ENCODE data around the gene MRPL57. TPM values are rescaled to one million over a fixed set of nuclear protein-coding genes. Genes with fewer than 3 reads are reported as not detected.
A peak's percentile ranks its signal among the peaks of the same experiment; 100 is the strongest.
"Not testable (repeated sequence)": the region's sequence is repeated elsewhere in the genome, so short reads cannot be mapped to it uniquely, and the experiment has no call there.

The MRPL57 gene
- total RNA-seq = 9.8 TPM

DNA sequence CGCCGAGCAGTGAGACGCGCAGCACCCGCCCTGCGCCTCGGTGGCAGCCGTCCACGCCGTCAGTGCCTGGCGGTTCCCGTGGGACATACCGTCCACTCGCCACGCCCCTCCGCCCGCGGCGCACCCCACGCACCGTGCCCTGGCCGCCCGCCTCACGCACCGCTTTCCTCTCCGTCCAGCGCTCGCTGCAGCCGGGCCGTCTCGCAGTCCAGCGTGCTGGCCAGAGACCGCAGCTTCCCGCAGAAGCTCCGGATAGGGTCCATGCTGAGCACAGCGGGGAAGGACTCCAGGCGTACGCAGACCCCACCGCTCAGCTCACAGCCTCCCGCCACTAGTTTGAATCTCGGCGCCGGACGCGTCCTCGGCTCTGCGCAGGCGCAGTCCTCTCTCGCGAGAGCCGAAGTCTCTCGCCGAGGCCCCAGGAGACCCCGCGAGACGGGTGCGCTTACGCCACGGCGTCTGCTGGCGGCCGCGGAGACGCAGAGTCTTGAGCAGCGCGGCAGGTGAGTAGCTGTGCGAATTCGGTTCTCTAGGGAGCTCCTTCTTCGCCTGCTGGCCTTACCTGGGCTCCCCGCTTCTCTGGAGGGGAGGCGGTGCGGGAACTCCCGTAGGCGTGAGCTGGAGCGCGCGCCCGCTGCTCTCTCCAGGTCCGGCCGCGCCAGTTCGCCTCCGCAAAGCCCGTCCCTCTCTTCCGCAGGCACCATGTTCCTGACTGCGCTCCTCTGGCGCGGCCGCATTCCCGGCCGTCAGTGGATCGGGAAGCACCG lies at the start of gene MRPL57, which contains the start of gene SKA3:
Gene MRPL57, plus strand, starts transcription at position 444 of the 767 bp plus-strand sequence. Its CDS starts 259 bp downstream, at position 703.
Gene SKA3, minus strand, starts transcription at position 338 of the 767 bp plus-strand sequence. Its CDS starts 75 bp downstream, at position 263.
- Histone ChIP-seq H3K9me3 (ENCODE audit: low read depth, low read length) (no peaks in the 10 kb centered on the region), H3K4me3 (ENCODE audit: low read length) (peak within 1 kb of the TSS; percentile 92), H3K27me3 (ENCODE audit: insufficient read depth, low read length) (no peaks in the 10 kb centered on the region), H3K4me1 (ENCODE audit: insufficient read depth, low read length) (peaks cover 18% of the 10 kb centered on the region)

DNA sequence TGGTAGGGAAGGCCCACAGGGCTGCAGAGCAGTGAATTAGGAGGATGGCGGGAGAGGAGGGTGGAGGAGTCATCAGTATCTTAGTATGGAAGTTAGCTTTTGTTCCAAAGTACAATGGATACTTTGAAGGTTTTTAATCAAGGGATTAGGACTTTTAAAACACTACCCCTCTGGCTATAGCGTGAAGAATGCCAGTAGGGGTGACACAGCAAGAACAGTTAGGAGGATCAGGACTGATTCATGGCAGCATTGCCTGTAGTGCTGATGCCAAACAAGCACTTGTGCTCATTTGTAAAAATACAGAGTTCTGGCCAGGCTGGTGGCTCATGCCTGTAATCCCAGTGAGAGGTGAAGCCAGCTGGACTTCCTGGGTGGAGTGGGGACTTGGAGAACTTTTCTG lies 46.3 kb upstream of the MRPL57 start:
- no peaks in the 10 kb centered on the region for H3K27me3 ChIP-seq (ENCODE audit: insufficient read depth, low read length)
- no peak overlapping the region for H3K4me3 ChIP-seq (ENCODE audit: low read length)
- H3K9me3 ChIP-seq (ENCODE audit: low read depth, low read length) = no peaks in the 10 kb centered on the region
- no peaks in the 10 kb centered on the region for H3K4me1 ChIP-seq (ENCODE audit: insufficient read depth, low read length)

DNA sequence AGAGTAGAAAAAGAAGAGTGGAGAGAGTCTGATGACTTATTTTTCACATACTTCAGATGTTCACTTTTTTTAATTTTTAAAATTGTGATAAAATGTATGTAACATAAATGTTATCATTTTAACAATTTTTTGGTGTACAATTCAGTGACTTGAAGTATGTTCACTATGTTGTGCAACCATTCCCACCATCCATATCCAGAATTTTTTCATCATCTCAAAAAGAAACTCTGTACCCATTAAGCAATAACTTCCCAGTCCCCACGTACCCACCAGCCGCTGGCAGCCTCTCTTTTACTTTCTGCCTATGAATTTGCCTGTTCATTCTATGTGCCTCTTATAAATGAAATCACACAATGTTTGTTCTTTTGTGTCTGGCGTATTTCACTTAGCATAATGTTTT lies 43.4 kb upstream of the MRPL57 start:
- no peaks in the 10 kb centered on the region for H3K9me3 ChIP-seq (ENCODE audit: low read depth, low read length)
- H3K27me3 ChIP-seq (ENCODE audit: insufficient read depth, low read length) = no peaks in the 10 kb centered on the region
- no peaks in the 10 kb centered on the region for H3K4me1 ChIP-seq (ENCODE audit: insufficient read depth, low read length)
- H3K4me3 ChIP-seq (ENCODE audit: low read length) = no peak overlapping the region

DNA sequence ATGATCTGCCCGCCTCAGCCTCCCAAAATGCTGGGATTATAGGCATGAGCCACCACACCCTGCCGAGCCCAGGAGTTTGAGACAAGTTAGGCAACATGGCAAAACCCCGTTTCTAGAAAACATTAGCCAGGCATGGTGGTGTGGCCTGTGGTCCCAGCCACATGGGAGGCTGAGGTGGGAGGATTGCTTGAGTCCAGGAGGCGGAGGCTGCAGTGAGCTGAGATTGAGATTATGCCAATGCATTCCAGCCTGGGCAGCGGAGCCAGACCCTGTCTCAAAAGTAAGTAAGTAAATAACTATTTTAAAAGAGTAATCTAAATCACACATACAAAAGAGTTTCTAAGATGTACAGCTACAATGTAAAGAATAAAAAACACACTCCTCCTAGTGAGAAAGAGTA lies 42.0 kb upstream of the MRPL57 start:
- H3K4me1 ChIP-seq (ENCODE audit: insufficient read depth, low read length) = peaks cover 3% of the 10 kb centered on the region
- no peaks in the 10 kb centered on the region for H3K27me3 ChIP-seq (ENCODE audit: insufficient read depth, low read length)
- no peaks in the 10 kb centered on the region for H3K9me3 ChIP-seq (ENCODE audit: low read depth, low read length)
- H3K4me3 ChIP-seq (ENCODE audit: low read length) = no peak overlapping the region

DNA sequence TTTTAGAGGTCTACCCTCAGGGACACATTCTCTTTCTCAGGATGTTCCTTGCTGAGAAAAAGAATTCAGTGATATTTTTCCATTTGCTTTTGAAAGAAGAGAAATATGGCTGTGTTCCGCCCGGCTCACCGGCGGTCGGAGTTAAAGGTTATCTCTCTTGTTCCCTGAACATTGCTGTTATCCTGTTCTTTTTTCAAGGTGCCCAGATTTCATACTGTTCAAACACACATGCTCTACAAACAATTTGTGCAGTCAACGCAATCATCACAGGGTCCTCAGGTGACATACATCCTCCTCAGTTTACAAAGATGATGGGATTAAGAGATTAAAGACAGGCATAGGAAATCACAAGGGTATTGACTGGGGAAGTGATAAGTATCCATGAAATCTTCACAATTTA lies 40.6 kb upstream of the MRPL57 start:
- not testable (repeated sequence) for H3K27me3 ChIP-seq (ENCODE audit: insufficient read depth, low read length); H3K4me1 ChIP-seq (ENCODE audit: insufficient read depth, low read length); H3K4me3 ChIP-seq (ENCODE audit: low read length); H3K9me3 ChIP-seq (ENCODE audit: low read depth, low read length)

DNA sequence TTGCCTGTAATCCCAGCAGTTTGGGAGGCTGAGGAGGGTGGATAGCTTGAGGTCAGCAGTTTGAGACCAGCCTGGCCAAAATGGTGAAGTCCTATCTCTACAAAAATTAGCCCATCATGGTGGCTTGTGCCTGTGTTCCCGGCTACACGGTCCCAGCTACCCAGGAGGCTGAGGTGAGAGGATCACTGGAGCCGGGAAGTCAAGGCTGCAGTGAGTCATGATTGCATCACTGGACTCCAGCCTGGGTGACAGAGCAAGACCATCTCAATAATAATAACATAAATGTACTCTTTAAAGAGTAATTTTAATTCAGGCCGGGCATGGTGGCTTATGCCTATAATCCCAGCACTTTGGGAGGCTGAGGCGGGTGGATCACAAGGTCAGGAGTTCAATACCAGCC lies 38.8 kb upstream of the MRPL57 start:
- peaks cover 23% of the 10 kb centered on the region for H3K4me1 ChIP-seq (ENCODE audit: insufficient read depth, low read length)

DNA sequence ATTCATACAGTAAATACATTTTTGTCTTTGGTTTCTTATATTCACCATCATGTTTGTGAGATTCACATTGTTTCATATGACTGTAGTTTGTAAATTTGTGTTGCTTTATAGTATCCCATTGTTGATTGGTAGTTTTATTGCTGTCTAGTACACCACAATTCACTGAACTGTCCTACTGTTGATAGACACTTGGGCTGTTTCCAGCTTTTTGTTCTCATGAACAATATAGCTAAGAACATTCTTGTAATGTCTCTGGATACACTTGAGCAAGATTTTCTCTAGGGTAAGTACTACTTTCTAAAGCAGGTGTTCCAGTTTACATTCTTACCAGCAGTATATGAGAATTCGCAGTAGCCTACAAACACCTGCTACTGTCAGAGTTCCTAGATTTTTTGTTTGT lies 37.9 kb upstream of the MRPL57 start:
- no peak overlapping the region for H3K4me3 ChIP-seq (ENCODE audit: low read length)
- H3K27me3 ChIP-seq (ENCODE audit: insufficient read depth, low read length) = no peaks in the 10 kb centered on the region
- peaks cover 28% of the 10 kb centered on the region for H3K4me1 ChIP-seq (ENCODE audit: insufficient read depth, low read length)
- H3K9me3 ChIP-seq (ENCODE audit: low read depth, low read length) = no peaks in the 10 kb centered on the region

More for the DNA sequence above, 38.8 kb upstream of the MRPL57 start:
- H3K27me3 ChIP-seq (ENCODE audit: insufficient read depth, low read length) = no peaks in the 10 kb centered on the region
- H3K9me3 ChIP-seq (ENCODE audit: low read depth, low read length) = no peaks in the 10 kb centered on the region
- H3K4me3 ChIP-seq (ENCODE audit: low read length) = no peak overlapping the region

DNA sequence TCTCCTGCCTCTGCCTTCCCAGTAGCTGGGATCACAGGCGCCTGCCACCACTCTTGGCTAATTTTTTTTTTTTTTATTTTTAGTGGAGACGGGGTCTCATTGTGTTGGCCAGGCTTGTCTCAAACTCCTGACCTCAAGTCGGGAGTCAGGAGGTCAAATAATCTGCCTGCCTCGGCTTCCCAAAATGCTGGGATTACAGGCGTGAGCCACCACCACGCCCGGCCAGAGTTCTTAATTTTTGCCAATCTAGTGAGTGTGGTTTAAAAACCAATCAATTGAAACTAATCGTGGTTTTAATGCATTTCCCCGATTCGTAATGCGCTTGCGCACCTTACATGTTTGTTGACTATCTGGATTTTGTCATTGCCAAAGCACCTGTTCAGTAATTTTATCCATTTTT lies 37.1 kb upstream of the MRPL57 start:
- Histone ChIP-seq H3K27me3 (ENCODE audit: insufficient read depth, low read length) (no peaks in the 10 kb centered on the region), H3K9me3 (ENCODE audit: low read depth, low read length) (no peaks in the 10 kb centered on the region), H3K4me3 (ENCODE audit: low read length) (no peak overlapping the region), H3K4me1 (ENCODE audit: insufficient read depth, low read length) (peaks cover 33% of the 10 kb centered on the region)

DNA sequence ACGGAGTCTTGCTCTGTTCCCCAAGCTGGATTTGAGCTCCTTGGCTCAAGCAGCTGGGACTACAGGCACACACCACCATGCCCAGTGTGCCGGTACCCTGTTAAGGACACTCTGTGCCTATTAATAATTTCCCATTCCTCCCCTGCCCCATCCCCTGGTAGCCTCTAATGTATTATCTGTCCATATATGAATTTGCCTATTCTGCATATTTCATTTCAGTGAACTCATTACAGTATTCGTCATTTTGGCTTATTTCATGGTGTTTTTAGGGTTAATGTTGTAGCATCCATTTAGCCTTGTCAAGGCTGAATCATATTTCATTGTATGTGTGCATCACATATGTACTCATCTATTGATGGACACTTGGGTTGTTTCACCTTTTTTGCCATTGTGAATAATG lies 33.7 kb upstream of the MRPL57 start:
- H3K9me3 ChIP-seq (ENCODE audit: low read depth, low read length) = no peaks in the 10 kb centered on the region
- no peaks in the 10 kb centered on the region for H3K27me3 ChIP-seq (ENCODE audit: insufficient read depth, low read length)
- H3K4me3 ChIP-seq (ENCODE audit: low read length) = no peak overlapping the region
- H3K4me1 ChIP-seq (ENCODE audit: insufficient read depth, low read length) = peaks cover 33% of the 10 kb centered on the region

DNA sequence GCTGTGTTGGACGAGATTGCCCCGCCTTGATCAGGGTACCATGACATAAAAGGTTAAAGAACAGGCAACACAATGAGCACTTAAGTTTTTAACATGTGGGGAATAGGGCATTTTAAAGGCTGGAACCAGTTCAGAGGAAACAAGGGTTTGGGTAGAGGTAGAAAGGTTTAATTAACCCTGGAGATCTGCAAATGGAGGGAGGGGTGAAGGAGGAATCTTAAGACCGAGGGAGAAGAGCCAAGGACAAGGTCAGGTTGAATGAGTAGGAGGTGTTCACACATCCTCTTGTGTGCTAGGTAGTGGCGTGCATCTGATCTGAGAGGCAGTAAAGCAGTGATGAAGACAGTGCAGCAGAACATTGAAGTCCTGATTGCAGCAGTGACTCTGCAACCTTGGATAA lies 28.6 kb upstream of the MRPL57 start:
- H3K9me3 ChIP-seq (ENCODE audit: low read depth, low read length) = no peaks in the 10 kb centered on the region
- H3K4me1 ChIP-seq (ENCODE audit: insufficient read depth, low read length) = peaks cover 8% of the 10 kb centered on the region
- H3K27me3 ChIP-seq (ENCODE audit: insufficient read depth, low read length) = no peaks in the 10 kb centered on the region
- no peak overlapping the region for H3K4me3 ChIP-seq (ENCODE audit: low read length)

DNA sequence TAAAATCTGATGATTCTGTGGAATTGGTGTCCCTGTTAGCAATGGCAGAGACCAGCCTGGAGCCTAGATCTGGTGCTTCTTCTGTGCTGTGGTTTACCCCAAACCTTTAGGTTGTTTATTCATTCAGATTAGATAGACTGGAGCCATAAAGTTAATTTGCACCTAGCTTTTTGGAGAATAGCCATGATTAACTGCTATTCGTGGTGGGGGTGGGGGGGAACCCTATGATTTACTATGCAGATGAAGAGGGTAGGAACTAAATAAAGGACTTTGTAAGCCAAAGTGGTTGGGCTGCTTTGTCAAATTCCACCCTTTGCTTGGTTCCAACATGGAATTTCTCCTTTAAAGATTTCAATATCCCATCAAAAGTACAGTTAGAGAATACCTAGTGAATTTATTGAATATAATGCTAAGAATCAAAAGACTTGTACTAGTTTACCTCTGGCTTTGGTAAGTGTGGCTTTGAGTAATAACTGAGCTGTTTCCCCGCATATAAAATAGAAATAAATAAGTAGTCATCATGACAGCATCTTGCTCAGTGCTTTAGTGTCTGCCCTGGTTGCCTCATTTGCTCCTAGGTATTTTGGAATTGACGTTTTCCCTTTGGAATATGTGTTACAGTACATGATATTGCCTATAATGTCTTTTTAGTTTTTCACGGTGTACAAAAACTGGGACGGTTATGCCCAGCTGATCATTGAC lies 27.8 kb upstream of the MRPL57 start:
- H3K27me3 ChIP-seq (ENCODE audit: insufficient read depth, low read length) = no peaks in the 10 kb centered on the region
- no peaks in the 10 kb centered on the region for H3K9me3 ChIP-seq (ENCODE audit: low read depth, low read length)
- no peak overlapping the region for H3K4me3 ChIP-seq (ENCODE audit: low read length)
- peaks cover 3% of the 10 kb centered on the region for H3K4me1 ChIP-seq (ENCODE audit: insufficient read depth, low read length)

DNA sequence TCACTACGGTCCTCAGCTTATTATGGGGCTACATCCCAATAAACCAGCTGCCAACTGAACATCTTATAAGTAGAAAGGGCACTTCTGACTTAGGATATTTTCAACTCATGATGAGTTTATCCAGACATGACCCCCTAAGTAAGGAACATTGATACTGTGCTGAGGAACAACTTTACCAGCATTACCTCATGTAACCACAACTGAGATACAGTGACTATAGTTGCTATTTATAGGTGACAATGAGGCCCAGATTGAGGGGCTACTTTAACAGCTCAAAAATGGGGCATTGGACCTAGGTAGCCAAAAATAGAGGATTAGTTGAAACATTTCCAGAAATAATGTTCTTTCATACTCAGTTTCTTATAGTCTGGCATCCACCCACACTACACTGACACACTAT lies 26.9 kb upstream of the MRPL57 start:
- Histone ChIP-seq H3K27me3 (ENCODE audit: insufficient read depth, low read length) (no peaks in the 10 kb centered on the region), H3K9me3 (ENCODE audit: low read depth, low read length) (no peaks in the 10 kb centered on the region), H3K4me3 (ENCODE audit: low read length) (no peak overlapping the region), H3K4me1 (ENCODE audit: insufficient read depth, low read length) (no peaks in the 10 kb centered on the region)

DNA sequence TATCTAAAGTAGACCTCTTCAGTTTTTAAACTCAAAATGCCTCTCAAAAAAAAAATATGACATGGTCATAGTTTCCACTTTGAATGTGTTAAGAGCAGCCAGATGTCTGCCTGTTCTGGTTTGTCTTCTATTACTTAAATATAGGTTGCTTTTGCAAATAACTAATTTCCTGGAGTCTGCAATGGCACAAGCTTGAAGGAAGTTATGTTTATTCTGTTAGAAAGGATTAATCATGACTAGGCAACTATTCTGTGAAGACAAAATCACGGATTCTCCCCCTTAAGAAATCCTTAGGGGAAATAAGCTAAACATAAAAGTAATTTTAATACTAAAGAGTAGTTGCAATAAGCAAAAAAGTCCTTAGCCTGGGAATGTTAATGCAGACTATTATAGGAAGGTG lies 26.4 kb upstream of the MRPL57 start:
- Histone ChIP-seq H3K27me3 (ENCODE audit: insufficient read depth, low read length) (no peaks in the 10 kb centered on the region), H3K4me3 (ENCODE audit: low read length) (no peak overlapping the region), H3K4me1 (ENCODE audit: insufficient read depth, low read length) (no peaks in the 10 kb centered on the region), H3K9me3 (ENCODE audit: low read depth, low read length) (no peaks in the 10 kb centered on the region)

DNA sequence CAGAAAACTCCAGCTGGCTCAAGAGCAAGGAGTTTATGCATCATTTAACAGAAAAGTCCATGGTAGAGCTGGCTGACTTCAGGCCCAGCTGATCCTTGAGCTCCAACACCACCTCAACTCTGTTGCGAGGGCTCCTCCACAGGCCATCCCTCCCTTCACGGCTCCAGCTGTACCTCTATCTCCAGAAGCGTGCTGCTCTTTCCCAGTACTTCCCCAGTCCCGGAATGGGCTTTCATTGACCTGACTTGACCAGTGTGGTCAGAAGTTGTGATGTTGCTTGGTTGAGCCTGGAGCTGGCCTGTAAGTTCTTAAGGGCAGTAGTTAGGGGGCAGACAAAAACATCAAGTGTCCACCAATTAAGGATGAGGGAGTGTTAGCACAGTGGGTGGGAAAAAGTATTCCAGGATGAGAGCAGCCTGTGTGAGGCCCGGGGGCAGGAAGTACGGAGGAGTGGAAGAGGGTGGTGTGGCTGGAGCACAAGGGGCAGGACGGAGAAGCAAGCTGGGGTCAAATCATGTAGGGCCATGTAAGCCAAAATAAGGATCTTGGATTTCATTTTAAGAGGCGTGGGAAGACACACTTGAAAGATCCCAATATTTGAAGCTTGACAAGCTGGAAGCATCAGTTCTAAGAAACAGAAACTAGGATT lies 24.1 kb upstream of the MRPL57 start:
- Histone ChIP-seq H3K9me3 (ENCODE audit: low read depth, low read length) (no peaks in the 10 kb centered on the region), H3K4me3 (ENCODE audit: low read length) (no peak overlapping the region), H3K27me3 (ENCODE audit: insufficient read depth, low read length) (no peaks in the 10 kb centered on the region), H3K4me1 (ENCODE audit: insufficient read depth, low read length) (no peaks in the 10 kb centered on the region)

DNA sequence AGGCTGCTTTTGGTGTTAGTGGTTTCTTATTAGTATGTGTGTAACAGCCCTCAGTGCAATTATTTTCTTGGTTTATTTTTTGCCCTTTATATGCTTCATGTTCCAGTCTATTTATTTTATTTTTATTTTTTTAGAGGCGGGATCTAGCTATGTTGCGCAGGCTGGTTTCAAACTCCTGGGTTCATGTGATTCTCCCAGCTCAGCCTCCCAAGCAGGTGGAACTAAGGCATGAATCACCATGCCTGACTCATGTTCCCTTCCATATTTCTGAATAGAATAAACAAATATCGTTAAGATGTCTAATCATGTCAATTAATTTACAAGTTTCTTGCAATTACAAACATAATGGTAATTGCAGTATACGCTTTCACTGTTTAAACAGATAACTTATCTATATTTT lies 11.8 kb upstream of the MRPL57 start:
- H3K4me3 ChIP-seq (ENCODE audit: low read length) = no peak overlapping the region
- no peaks in the 10 kb centered on the region for H3K27me3 ChIP-seq (ENCODE audit: insufficient read depth, low read length)
- no peaks in the 10 kb centered on the region for H3K9me3 ChIP-seq (ENCODE audit: low read depth, low read length)

More for the DNA sequence above, 11.8 kb upstream of the MRPL57 start:
- no peaks in the 10 kb centered on the region for H3K4me1 ChIP-seq (ENCODE audit: insufficient read depth, low read length)
